ENCODE measurements around the gene ASCL5. TPM values are rescaled to one million over a fixed set of nuclear protein-coding genes. Genes with fewer than 3 reads are reported as not detected.

Gene ASCL5
- total and polyA plus RNA-seq, 9 of the 15 experiments (the other 6 are each of a cell fraction or from before 2014, with no cell fraction given), result 0.09 TPM; not detected in 8

DNA sequence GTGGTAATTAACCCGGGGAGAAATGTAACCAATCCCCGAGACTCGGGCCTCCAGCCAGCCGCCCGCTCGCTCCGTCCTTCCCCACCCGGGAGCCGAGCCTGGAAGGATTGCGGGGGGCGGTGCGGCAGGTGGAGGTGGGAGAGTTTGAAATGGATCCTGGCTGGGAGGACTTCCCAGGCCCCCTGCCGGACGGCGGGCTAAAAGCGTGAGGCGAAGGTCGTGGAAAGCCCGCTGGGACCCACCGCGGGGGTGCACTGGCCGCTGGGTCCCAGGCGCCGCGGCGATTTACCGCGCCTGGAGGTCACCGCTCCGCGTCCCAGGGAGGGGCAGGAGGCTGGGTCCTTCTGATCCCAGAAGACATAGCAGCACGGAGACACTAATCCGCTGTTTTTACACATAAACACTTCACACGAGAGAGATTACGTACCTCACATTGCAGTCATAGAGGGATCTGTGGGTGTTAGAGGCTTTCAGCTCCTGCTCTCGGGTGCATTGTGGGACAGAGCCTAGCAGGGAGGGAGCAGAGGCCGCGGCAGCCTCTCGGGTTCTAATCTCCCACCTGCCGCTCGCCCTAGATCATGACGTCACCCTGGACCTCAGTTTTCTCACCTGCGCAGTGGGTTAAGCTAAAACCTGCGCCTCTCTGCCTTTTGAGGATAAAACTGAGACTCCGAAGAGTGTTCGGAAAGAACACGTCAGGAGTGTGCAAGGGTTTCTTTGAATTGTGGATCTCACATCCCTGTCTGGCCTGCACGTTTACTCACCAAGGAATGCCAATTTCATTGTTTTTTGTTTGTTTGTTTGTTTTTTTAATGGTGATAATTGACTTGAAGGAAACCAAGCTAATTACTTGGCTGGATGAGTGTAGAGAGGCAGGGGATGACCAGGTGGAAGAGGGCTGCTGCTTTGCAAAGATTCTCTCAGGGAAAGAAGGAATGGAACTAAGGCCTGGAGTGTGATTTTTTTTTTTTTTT is 44.4 kb upstream of the ASCL5 start (continued):
- TF ChIP-seq ATF7 (IDR thresholded peaks at IDR 0.05), result peak; percentile 99
- TF ChIP-seq ZFX (CRISPR knock-in tag; IDR thresholded peaks at IDR 0.05), result peak; percentile 86
- TF ChIP-seq SRSF7 (optimal IDR thresholded peaks at IDR 0.05; ENCODE audit: low read depth, low read length), result no peak
- TF ChIP-seq MXI1 (IDR thresholded peaks at IDR 0.05; ENCODE audit: low read depth, low read length), result no peak
- 0 out of 4 replicates have a peak, but pooled peaks of 1 of the 2 experiments have one; percentile 14 for TF ChIP-seq RAD21 (CRISPR knock-in tag; conservative IDR thresholded peaks at IDR 0.05 in 1 of 2, IDR thresholded peaks at IDR 0.05 in 1 of 2)
- TF ChIP-seq ZNF232 (CRISPR knock-in tag; IDR thresholded peaks at IDR 0.05), result peak; percentile 90; the same call in 1 of the 2 replicates
- TF ChIP-seq HSF4 (CRISPR knock-in tag; IDR thresholded peaks at IDR 0.05; ENCODE audit: borderline replicate concordance), result no peak
- TF ChIP-seq, protein P1, sequence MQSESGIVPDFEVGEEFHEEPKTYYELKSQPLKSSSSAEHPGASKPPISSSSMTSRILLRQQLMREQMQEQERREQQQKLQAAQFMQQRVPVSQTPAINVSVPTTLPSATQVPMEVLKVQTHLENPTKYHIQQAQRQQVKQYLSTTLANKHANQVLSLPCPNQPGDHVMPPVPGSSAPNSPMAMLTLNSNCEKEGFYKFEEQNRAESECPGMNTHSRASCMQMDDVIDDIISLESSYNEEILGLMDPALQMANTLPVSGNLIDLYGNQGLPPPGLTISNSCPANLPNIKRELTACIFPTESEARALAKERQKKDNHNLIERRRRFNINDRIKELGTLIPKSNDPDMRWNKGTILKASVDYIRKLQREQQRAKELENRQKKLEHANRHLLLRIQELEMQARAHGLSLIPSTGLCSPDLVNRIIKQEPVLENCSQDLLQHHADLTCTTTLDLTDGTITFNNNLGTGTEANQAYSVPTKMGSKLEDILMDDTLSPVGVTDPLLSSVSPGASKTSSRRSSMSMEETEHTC (IDR thresholded peaks at IDR 0.05), result 0 out of 2 replicates have a peak, but pooled peaks have one; percentile 4
- TF ChIP-seq FOXK1 (CRISPR knock-in tag; IDR thresholded peaks at IDR 0.05; ENCODE audit: borderline replicate concordance), result peak; percentile 53; the same call in 1 of the 2 replicates
- no peak for TF ChIP-seq POLR2H (tag; IDR thresholded peaks at IDR 0.05; ENCODE audit: low read depth)
- no peak for TF ChIP-seq ETV5 (CRISPR knock-in tag; IDR thresholded peaks at IDR 0.05; ENCODE audit: low read depth)
- TF ChIP-seq, protein P2, sequence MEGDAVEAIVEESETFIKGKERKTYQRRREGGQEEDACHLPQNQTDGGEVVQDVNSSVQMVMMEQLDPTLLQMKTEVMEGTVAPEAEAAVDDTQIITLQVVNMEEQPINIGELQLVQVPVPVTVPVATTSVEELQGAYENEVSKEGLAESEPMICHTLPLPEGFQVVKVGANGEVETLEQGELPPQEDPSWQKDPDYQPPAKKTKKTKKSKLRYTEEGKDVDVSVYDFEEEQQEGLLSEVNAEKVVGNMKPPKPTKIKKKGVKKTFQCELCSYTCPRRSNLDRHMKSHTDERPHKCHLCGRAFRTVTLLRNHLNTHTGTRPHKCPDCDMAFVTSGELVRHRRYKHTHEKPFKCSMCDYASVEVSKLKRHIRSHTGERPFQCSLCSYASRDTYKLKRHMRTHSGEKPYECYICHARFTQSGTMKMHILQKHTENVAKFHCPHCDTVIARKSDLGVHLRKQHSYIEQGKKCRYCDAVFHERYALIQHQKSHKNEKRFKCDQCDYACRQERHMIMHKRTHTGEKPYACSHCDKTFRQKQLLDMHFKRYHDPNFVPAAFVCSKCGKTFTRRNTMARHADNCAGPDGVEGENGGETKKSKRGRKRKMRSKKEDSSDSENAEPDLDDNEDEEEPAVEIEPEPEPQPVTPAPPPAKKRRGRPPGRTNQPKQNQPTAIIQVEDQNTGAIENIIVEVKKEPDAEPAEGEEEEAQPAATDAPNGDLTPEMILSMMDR (IDR thresholded peaks at IDR 0.05 in 2 of 3, conservative IDR thresholded peaks at IDR 0.05 in 1 of 3; ENCODE audit: insufficient read depth in 2 of 3, low read depth in 1 of 3, low read length in 3 of 3), result peak in 1 of 3 experiments; percentile 36; a peak in 3 of 6 replicates
- TF ChIP-seq, protein P3, sequence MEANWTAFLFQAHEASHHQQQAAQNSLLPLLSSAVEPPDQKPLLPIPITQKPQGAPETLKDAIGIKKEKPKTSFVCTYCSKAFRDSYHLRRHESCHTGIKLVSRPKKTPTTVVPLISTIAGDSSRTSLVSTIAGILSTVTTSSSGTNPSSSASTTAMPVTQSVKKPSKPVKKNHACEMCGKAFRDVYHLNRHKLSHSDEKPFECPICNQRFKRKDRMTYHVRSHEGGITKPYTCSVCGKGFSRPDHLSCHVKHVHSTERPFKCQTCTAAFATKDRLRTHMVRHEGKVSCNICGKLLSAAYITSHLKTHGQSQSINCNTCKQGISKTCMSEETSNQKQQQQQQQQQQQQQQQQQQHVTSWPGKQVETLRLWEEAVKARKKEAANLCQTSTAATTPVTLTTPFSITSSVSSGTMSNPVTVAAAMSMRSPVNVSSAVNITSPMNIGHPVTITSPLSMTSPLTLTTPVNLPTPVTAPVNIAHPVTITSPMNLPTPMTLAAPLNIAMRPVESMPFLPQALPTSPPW (CRISPR knock-in tag; IDR thresholded peaks at IDR 0.05), result peak; percentile 70
- no peak; a peak in 1 of 4 replicates for TF ChIP-seq NRF1 (conservative IDR thresholded peaks at IDR 0.05 in 1 of 2, IDR thresholded peaks at IDR 0.05 in 1 of 2)
- TF ChIP-seq GTF2E2 (tag; IDR thresholded peaks at IDR 0.05), result 0 out of 2 replicates have a peak, but pooled peaks have one; percentile 40
- TF ChIP-seq, protein P4, sequence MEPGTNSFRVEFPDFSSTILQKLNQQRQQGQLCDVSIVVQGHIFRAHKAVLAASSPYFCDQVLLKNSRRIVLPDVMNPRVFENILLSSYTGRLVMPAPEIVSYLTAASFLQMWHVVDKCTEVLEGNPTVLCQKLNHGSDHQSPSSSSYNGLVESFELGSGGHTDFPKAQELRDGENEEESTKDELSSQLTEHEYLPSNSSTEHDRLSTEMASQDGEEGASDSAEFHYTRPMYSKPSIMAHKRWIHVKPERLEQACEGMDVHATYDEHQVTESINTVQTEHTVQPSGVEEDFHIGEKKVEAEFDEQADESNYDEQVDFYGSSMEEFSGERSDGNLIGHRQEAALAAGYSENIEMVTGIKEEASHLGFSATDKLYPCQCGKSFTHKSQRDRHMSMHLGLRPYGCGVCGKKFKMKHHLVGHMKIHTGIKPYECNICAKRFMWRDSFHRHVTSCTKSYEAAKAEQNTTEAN (CRISPR knock-in tag; IDR thresholded peaks at IDR 0.05), result peak; percentile 79; the same call in 1 of the 2 replicates
- peak; percentile 35; the same call in 1 of the 2 replicates for TF ChIP-seq ZNF121 (CRISPR knock-in tag; conservative IDR thresholded peaks at IDR 0.05)

Measured in K562 (cell line).